Measurements from ENCODE around the gene HECTD1. TPM values are rescaled to one million over a fixed set of nuclear protein-coding genes. Genes with fewer than 3 reads are reported as not detected.

The HECTD1 gene
- total RNA-seq, 1 experiment from 2014 or later: 160 TPM

DNA sequence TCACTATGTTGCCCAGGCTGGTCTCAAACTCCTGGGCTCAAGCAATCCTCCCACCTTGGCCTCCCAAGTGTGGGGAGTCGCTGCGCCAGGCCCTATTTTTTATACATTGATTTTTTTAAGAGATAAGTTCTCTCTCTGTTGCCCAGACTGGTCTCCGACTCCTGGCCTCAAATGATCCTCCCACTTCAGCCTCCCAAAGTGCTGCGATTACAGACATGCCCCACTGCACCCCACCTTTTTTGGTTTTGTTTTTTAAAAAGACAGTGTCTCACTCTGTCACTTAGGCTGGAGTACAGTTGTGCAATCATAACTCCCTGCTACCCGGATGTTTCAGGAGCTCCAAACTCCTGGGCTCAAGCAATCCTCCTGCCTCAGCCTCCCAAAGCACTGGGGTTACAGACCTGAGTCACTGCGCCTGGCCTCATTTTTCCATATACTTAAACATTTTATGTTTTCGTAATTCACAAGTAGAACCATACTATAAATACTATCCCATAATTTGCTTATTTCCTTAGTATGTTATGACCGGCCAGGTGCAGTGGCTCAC is 16.8 kb downstream of the HECTD1 start:
- no peaks in the 10 kb centered on the region for H3K9me2 ChIP-seq (ENCODE audit: insufficient read depth)
- BruUV-seq (replicated peaks): no TSS peak
- POLR2A ChIA-PET: no interaction called here
- no peak overlapping the region for H2AFZ ChIP-seq (ENCODE audit: low read depth, low read length, poor library complexity, severe bottlenecking)
- no peak overlapping the region for H3K27ac ChIP-seq (ENCODE audit: low read depth, low read length)
- H3K4me1 ChIP-seq (ENCODE audit: control insufficient read depth in 1 of 2, insufficient read depth in 2 of 2, low read length in 2 of 2): peaks cover 25 to 29% of the 10 kb centered on the region in 2 experiments
- H3K27me3 ChIP-seq (ENCODE audit: insufficient read depth, low read length): no peaks in the 10 kb centered on the region
- H4K20me1 ChIP-seq (ENCODE audit: insufficient read depth): peaks cover 3% of the 10 kb centered on the region; the same call in 1 of the 2 replicates
- no peak overlapping the region for H3K4me3 ChIP-seq (replicated peaks in 1 of 2; ENCODE audit: low read depth in 1 of 2, low read length in 2 of 2)
- DNase-seq (ENCODE audit: low read depth, low spot score) (no peak), ATAC-seq (no peak)
- TF ChIP-seq YY1 (IDR thresholded peaks at IDR 0.05; ENCODE audit: extremely low read depth, insufficient replicate concordance, low read depth, low read length) (no peak), EZH2 (IDR thresholded peaks at IDR 0.05) (no peak), ELF1 (IDR thresholded peaks at IDR 0.05; ENCODE audit: borderline replicate concordance, low read depth) (no peak)
- RAD21 ChIA-PET (ENCODE audit: low non-redundant PET in 1 of 2, low total read pairs in 2 of 2, uncharacterized antibody in 2 of 2, unreplicated experiment in 2 of 2): no interaction called here
- peaks cover 3 to 6% of the 10 kb centered on the region in 2 experiments; a peak in 1 of 4 replicates for H3K36me3 ChIP-seq (ENCODE audit: control insufficient read depth in 1 of 2, insufficient read depth in 2 of 2, low read length in 2 of 2)
- no peaks in the 10 kb centered on the region for H3K9me3 ChIP-seq (ENCODE audit: control insufficient read depth in 1 of 2, insufficient read depth in 1 of 2, low read depth in 1 of 2, low read length in 2 of 2)
- no peak overlapping the region for H3K4me2 ChIP-seq (ENCODE audit: low read length)
- CTCF ChIA-PET: no interaction called here
- no peak overlapping the region for H3K9ac ChIP-seq (ENCODE audit: low read length)
- intact Hi-C loops (cut with micrococcal nuclease): no loop called here
- peaks cover 100% of the 10 kb centered on the region for H3K79me2 ChIP-seq (ENCODE audit: insufficient read depth, low read length)

DNA sequence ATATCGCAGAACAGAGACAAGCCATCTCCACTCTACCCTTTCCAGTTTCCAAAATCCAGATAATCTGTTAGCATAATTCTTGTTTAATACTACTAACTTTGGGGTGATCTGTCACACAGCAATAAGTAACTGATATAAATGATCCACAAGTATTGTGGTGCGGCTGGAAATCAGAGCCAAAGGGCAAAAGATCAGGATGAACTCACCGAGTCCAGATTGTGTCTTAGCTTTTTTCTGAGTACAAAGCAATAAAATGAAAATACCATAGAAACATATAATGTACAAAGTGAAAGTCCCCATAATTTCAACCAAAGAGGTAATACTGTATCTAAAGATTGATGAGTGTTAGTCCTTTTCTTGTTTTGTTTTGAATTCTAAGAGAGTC is 17.4 kb downstream of the HECTD1 start:
- H3K9ac ChIP-seq (ENCODE audit: low read length): no peak overlapping the region
- TF ChIP-seq, protein P1, sequence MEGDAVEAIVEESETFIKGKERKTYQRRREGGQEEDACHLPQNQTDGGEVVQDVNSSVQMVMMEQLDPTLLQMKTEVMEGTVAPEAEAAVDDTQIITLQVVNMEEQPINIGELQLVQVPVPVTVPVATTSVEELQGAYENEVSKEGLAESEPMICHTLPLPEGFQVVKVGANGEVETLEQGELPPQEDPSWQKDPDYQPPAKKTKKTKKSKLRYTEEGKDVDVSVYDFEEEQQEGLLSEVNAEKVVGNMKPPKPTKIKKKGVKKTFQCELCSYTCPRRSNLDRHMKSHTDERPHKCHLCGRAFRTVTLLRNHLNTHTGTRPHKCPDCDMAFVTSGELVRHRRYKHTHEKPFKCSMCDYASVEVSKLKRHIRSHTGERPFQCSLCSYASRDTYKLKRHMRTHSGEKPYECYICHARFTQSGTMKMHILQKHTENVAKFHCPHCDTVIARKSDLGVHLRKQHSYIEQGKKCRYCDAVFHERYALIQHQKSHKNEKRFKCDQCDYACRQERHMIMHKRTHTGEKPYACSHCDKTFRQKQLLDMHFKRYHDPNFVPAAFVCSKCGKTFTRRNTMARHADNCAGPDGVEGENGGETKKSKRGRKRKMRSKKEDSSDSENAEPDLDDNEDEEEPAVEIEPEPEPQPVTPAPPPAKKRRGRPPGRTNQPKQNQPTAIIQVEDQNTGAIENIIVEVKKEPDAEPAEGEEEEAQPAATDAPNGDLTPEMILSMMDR (IDR thresholded peaks at IDR 0.05 in 2 of 3, conservative IDR thresholded peaks at IDR 0.05 in 1 of 3; ENCODE audit: borderline replicate concordance in 1 of 3, insufficient read depth in 1 of 3, low read depth in 2 of 3, low read length in 2 of 3): no peak
- H4K20me1 ChIP-seq (ENCODE audit: insufficient read depth): peaks cover 3% of the 10 kb centered on the region; the same call in 1 of the 2 replicates
- ChIA-PET CTCF (interaction anchor here (1.0 kb wide), 1 partner anchor 18 kb away, joined by 3 read pairs; no protein-coding TSS in a partner anchor), POLR2A (no interaction called here), RAD21 (ENCODE audit: low non-redundant PET in 1 of 2, low total read pairs in 2 of 2, uncharacterized antibody in 2 of 2, unreplicated experiment in 2 of 2) (no interaction called here)
- no peak for ATAC-seq
- H3K4me1 ChIP-seq (ENCODE audit: control insufficient read depth in 1 of 2, insufficient read depth in 2 of 2, low read length in 2 of 2): peaks cover 19 to 24% of the 10 kb centered on the region in 2 experiments
- H3K9me3 ChIP-seq (ENCODE audit: control insufficient read depth in 1 of 2, insufficient read depth in 1 of 2, low read depth in 1 of 2, low read length in 2 of 2): no peaks in the 10 kb centered on the region
- no peak for DNase-seq (ENCODE audit: low read depth, low spot score)
- no peak overlapping the region for H3K4me2 ChIP-seq (ENCODE audit: low read length)
- BruUV-seq (replicated peaks): no TSS peak
- intact Hi-C loops (cut with micrococcal nuclease): no loop called here
- no peaks in the 10 kb centered on the region for H3K9me2 ChIP-seq (ENCODE audit: insufficient read depth)
- peaks cover 100% of the 10 kb centered on the region for H3K79me2 ChIP-seq (ENCODE audit: insufficient read depth, low read length)
- H2AFZ ChIP-seq (ENCODE audit: low read depth, low read length, poor library complexity, severe bottlenecking): no peak overlapping the region
- H3K27me3 ChIP-seq (ENCODE audit: insufficient read depth, low read length): no peaks in the 10 kb centered on the region
- peaks cover 3 to 6% of the 10 kb centered on the region in 2 experiments; a peak in 1 of 4 replicates for H3K36me3 ChIP-seq (ENCODE audit: control insufficient read depth in 1 of 2, insufficient read depth in 2 of 2, low read length in 2 of 2)
- H3K4me3 ChIP-seq (replicated peaks in 1 of 2; ENCODE audit: low read depth in 1 of 2, low read length in 2 of 2): no peak overlapping the region
- no peak overlapping the region for H3K27ac ChIP-seq (ENCODE audit: low read depth, low read length)

Measured in HCT116 (cell line).